Loucy (cell line): ENCODE measurements around the gene SGMS1.

Source experiments
- H2AFZ ChIP-seq: fragments of 200-600 bp; sonication (generic); 2 replicates; pipeline ENCODE4 v1.6.0; 2016; ENCODE audit warnings: antibody characterized with exemption, mild to moderate bottlenecking, low read length, moderate library complexity
- H3F3A ChIP-seq: fragments of 200-600 bp; 2 replicates; pipeline ENCODE4 v1.6.0; 2016; ENCODE audit warnings: antibody characterized with exemption, low read depth, mild to moderate bottlenecking
- H3K27me3 ChIP-seq: fragments of 200-600 bp; sonication (generic); 2 replicates; pipeline ENCODE4 v1.6.1; 2014; ENCODE audit warnings: low read length, mild to moderate bottlenecking; ENCODE audit not compliant: insufficient read depth, poor library complexity, severe bottlenecking
- H3K36me3 ChIP-seq: fragments of 200-600 bp; sonication (generic); 2 replicates; pipeline ENCODE4 v1.6.1; 2016; ENCODE audit warnings: low read length; ENCODE audit not compliant: insufficient read depth
- H3K4me1 ChIP-seq: fragments of 200-600 bp; sonication (generic); 2 replicates; pipeline ENCODE4 v1.5.1; 2014; ENCODE audit warnings: low read length, mild to moderate bottlenecking; ENCODE audit not compliant: insufficient read depth, poor library complexity, severe bottlenecking
- H3K4me2 ChIP-seq: fragments of 200-600 bp; sonication (generic); 2 replicates; pipeline ENCODE4 v1.6.0; 2014; ENCODE audit warnings: antibody characterized with exemption, low read length, low read depth, mild to moderate bottlenecking; ENCODE audit not compliant: poor library complexity, severe bottlenecking
- H3K4me3 ChIP-seq: fragments of 200-600 bp; sonication (generic); 2 replicates; pipeline ENCODE4 v1.5.1; 2014; ENCODE audit warnings: low read length, mild to moderate bottlenecking, mixed read lengths; ENCODE audit not compliant: poor library complexity, severe bottlenecking
- H3K79me2 ChIP-seq: fragments of 200-600 bp; sonication (generic); 2 replicates; pipeline ENCODE4 v1.6.1; 2014; ENCODE audit warnings: low read length; ENCODE audit not compliant: insufficient read depth
- H3K9ac ChIP-seq: fragments of 200-600 bp; sonication (generic); 2 replicates; pipeline ENCODE4 v1.6.0; 2014; ENCODE audit warnings: mild to moderate bottlenecking, low read depth, low read length, moderate library complexity; ENCODE audit not compliant: poor library complexity, severe bottlenecking
- H3K9me2 ChIP-seq: fragments of 200-600 bp; sonication (generic); replicated peaks from 2 replicates; pipeline ENCODE4 v1.6.1; 2016; ENCODE audit warnings: low read depth, low read length, mixed read lengths
- H3K9me3 ChIP-seq: fragments of 200-600 bp; sonication (generic); 2 replicates; pipeline ENCODE4 v1.6.1; 2014; ENCODE audit warnings: mild to moderate bottlenecking, antibody characterized with exemption, low read length, low read depth; ENCODE audit not compliant: insufficient read depth
- H4K20me1 ChIP-seq: fragments of 200-600 bp; sonication (generic); 2 replicates; pipeline ENCODE4 v1.6.0; 2014; ENCODE audit warnings: antibody characterized with exemption, low read length, mild to moderate bottlenecking; ENCODE audit not compliant: insufficient read depth, poor library complexity, severe bottlenecking
- EZH2phosphoT487 ChIP-seq: fragments of 200-600 bp; IDR thresholded peaks from 2 replicates; pipeline ENCODE4 v1.6.1; 2018; ENCODE audit warnings: antibody characterized with exemption, mild to moderate bottlenecking, moderate library complexity, borderline replicate concordance
- TF ChIP-seq, protein P1 (sequence below): fragments of 200-600 bp; sonication (generic); conservative IDR thresholded peaks from 2 replicates; pipeline ENCODE4 v1.5.1; 2014; ENCODE audit warnings: mild to moderate bottlenecking, antibody characterized with exemption, low read length

SGMS1 gene

DNA sequence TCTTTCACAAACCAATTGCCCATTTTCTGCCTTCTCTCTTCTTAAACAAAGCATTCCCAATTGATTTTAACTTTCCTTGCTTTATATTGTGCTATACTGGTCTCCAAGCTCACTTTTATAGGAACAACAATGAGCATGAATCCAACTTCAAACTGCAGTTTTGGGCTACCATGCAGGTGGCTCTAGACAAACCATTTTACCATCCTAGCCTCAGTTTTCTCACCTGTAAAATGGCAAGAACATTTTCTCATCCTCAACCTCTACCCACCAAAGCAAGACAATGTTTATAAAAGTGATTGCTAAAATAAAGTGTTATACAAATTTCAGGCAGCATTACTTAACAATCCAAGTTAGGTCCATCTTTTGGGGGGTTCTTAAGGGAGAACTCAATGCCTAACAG, 305.6 kb downstream of the SGMS1 start:
- Histone ChIP-seq H3K27me3 (no peaks in the 10 kb centered on the region), H3K4me1 (peaks cover 10% of the 10 kb centered on the region), H3K79me2 (no peaks in the 10 kb centered on the region), H3K4me3 (no peak overlapping the region), H3K36me3 (no peaks in the 10 kb centered on the region), H3K9me3 (no peaks in the 10 kb centered on the region), H3K4me2 (no peak overlapping the region), H3K9ac (no peak overlapping the region), H4K20me1 (no peaks in the 10 kb centered on the region), H3K9me2 (no peaks in the 10 kb centered on the region), H2AFZ (no peak overlapping the region), H3F3A (no peaks in the 10 kb centered on the region)
- TF ChIP-seq, protein P1, sequence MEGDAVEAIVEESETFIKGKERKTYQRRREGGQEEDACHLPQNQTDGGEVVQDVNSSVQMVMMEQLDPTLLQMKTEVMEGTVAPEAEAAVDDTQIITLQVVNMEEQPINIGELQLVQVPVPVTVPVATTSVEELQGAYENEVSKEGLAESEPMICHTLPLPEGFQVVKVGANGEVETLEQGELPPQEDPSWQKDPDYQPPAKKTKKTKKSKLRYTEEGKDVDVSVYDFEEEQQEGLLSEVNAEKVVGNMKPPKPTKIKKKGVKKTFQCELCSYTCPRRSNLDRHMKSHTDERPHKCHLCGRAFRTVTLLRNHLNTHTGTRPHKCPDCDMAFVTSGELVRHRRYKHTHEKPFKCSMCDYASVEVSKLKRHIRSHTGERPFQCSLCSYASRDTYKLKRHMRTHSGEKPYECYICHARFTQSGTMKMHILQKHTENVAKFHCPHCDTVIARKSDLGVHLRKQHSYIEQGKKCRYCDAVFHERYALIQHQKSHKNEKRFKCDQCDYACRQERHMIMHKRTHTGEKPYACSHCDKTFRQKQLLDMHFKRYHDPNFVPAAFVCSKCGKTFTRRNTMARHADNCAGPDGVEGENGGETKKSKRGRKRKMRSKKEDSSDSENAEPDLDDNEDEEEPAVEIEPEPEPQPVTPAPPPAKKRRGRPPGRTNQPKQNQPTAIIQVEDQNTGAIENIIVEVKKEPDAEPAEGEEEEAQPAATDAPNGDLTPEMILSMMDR = no peak
- TF ChIP-seq EZH2phosphoT487 = no peak

DNA sequence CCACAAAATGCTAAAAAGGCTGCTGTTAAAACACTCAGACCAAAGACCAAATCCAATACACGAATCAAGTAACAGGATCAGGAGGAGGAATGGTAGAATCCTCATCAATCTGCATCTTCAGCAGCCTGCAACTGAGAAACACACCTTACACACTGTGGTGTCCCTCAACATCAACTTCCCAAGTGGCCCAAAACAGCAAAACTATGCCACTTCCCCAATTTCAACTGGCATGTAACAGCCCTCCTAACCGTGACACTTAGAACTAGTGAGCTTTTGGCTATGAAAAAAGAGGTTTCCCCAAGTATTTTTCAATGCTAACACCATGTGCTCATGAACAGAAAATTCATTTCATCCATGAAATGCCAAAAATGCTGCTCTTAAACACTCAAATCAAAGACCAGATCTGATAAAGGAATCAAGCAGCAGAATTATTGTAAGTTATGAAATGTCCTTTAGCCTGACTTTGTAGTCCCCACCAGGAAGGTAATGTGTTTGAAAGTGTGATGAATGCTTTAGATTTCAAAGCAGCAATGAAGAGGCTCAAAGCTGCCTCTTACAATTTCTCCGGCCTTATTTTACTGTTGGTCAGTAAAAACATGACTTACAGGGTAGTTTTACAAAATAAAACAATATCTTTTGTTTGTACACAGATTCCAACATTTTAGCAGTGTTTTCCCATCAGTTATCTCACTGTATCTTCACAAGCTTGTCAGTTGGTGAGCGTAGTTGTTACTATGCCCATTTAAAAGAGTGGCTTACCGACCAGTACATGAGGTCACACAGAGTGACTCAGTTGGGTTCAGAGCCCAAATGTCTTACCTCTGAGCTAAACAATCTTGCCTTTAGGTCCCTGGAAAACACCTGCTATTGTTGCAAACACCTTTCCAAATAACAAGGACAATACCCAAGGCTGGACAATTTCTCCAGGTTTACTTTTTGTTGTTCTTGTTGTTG, 306.8 kb downstream of the SGMS1 start:
- Histone ChIP-seq H3K4me1 (peaks cover 6% of the 10 kb centered on the region), H3K27me3 (no peaks in the 10 kb centered on the region), H3K36me3 (no peaks in the 10 kb centered on the region), H3K9me3 (no peaks in the 10 kb centered on the region), H4K20me1 (no peaks in the 10 kb centered on the region), H3K4me2 (no peak overlapping the region), H2AFZ (no peak overlapping the region), H3K79me2 (no peaks in the 10 kb centered on the region), H3F3A (no peaks in the 10 kb centered on the region), H3K4me3 (no peak overlapping the region), H3K9me2 (no peaks in the 10 kb centered on the region), H3K9ac (no peak overlapping the region)
- TF ChIP-seq, protein P1 = no peak
- no peak for TF ChIP-seq EZH2phosphoT487

DNA sequence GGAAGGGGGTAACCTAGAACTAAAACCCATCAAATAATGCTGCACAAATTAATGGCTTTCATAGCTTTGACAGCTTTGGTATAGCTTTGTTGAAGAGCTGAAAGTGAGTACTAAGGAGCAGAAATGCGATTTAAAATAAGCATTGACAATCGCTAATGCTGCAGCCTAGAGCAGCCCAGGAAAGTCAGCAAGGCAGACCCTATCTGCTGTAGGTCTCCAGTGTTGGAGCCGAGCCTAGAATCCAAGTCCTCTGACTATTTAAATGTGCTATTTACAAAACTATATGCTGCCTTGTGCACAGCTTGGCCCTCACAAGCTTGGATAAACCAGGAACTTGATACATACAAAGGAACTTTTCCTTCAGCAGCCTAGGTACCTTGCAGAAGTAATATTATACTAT, 307.6 kb downstream of the SGMS1 start:
- H3K4me2 ChIP-seq = no peak overlapping the region
- no peak for TF ChIP-seq EZH2phosphoT487
- TF ChIP-seq, protein P1 = no peak
- no peaks in the 10 kb centered on the region for H3K9me2 ChIP-seq
- H3F3A ChIP-seq = no peaks in the 10 kb centered on the region
- no peak overlapping the region for H3K4me3 ChIP-seq
- no peaks in the 10 kb centered on the region for H3K9me3 ChIP-seq
- no peaks in the 10 kb centered on the region for H3K36me3 ChIP-seq
- no peak overlapping the region for H2AFZ ChIP-seq
- H3K9ac ChIP-seq = no peak overlapping the region
- no peaks in the 10 kb centered on the region for H4K20me1 ChIP-seq
- no peaks in the 10 kb centered on the region for H3K79me2 ChIP-seq
- no peaks in the 10 kb centered on the region for H3K27me3 ChIP-seq
- peaks cover 6% of the 10 kb centered on the region for H3K4me1 ChIP-seq
